ENCODE measurements around the gene ARSJ.
A peak's percentile ranks its signal among the peaks of the same experiment; 100 is the strongest.

The ARSJ gene

DNA sequence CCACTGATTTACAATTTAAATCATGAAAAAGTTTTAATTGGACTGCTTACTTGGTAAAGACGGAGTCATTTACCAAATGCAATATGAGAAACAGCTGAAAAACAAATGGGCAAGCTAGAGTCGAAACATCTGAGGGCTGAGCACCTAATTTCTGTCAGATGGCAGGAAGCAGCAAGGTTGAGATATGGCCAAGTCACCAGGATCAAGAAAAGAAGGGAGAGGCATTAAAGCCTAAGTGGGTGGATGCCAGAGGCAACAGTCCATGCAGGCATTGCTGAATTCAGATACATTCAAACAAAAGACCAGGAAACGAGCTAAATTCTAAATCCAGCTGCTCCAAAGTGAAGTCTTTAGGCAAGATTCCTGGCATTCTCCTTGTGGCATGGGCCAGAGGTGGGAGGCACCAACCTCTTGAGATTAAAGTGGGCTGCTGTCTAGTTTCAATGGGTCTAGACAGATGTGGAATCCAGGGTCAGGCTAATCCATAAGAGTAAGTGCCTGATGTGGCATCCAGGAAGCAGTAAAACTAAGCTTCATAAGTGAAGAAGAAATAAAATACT lies 8.0 kb upstream of the ARSJ start:
- DNase-seq (ENCODE audit: low read depth) = no peak

DNA sequence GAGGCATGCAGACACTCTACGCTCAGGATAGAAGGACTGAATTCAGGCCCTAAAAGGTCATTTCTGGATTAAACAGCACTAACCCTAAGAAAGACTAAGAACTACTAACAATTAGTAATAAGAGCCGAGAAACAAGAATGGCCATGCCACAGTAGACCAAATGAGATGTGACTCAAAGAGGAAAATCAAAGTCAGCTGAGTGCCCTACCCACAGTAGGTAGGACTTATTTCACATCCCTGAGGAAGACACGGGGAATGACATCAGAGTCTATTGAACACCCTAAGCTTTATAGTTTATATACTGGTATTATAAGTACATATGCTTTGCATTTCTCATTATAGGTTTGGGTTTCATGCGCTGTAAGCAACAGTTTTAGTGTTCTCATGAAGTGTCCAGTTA lies 2.7 kb upstream of the ARSJ start:
- no peak for DNase-seq (ENCODE audit: low read depth)

DNA sequence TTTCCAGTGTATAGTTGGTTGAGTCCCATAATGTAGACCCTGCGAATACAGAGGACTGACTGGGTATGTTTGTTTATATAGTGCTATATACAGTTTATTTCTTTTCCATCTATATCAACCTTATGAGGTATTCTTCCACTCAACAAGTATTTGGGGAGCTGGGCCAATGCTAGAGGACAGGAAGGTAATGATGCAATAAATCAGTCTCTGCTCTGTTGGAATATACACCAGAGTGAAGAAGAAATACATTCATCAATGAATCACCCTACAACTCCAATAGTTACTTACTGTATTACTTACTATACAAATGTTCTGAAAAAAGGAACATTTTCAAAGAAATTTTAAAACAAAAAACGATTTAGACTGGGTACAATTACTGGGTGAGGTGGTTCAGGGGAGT lies 2.1 kb upstream of the ARSJ start:
- peak; percentile 53 for DNase-seq (ENCODE audit: low read depth)

DNA sequence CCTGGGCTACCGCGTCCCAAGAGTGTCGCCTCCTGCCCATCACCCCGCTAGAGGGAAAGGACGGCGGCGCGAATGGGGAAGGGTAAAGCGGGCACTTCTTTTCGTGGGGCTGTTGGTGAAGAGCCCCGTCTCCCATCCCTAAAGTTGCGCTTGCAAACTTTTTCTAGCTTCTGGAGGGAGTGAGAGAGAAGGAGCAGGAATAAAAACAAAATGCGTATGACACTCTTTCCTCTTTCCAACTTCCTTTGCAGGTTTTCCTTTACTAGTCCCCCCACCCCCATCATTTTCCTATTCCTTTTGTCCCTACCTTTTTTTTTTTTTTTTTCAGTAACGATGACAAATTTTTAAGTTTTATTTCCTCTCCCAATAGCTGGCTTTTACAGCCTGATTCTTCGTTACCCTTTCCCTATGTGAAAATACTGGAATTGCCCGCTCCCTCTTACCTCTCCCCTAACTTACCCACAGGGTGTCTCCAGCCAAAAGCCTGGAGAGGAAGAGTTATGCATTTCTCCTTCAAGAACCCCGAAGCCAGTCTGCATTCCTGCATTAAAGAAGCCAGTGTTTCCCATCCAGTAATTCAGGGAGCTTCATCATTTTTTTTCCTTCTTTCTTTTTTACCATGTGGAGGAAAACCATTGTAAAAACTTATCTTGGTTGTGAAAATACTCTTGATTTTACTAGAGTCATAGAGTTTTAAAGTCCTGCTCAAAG lies 613 bp upstream of the ARSJ start:
- peak; percentile 44 for DNase-seq (ENCODE audit: low read depth)

DNA sequence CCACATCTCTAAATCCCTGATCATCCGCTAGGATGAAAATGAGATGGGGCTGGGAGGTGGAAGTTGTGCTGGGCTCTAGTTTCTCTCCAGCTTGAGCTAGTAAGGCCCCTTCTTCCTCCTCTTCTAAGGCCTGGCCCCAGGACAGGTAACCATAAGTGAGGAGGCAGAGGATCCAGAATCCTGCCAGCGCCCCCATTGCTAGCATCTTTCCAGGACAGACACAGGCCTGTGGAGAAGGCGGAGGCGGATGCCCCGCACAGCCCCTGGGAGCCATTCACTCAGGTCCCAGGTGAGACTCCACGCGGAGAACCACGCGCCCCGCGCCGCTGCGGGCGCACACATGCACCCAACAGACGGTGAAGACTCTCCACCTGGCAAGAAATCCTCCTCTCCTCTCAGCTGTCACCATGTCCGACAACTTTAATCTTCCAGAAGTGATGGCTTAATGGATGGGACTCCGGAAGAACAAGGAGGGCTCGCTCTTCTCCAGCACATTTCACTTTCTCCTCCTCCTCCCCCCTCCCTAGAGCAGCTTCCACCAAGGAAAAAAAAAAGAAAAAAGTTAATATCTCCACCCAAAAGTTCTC lies 793 bp downstream of the ARSJ start:
- peak; percentile 50 for DNase-seq (ENCODE audit: low read depth)

DNA sequence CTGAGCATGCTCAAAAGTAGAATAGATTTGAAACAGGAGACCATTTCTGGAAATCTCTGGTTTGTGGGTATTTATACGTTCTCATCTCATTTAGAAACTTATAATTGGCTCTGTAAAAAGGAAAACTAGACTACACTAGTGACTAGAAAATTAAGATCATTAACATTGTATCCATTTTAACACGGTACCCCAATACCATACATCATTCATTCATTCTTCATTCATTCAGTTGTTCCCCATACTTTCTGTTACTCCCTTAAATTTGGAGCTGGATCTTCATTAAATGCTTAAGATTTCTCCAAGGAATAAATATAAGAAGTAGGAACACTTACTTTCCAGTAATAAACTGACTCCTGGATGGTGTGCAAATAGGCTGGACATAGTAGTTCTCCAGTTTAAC lies 1.3 kb downstream of the ARSJ start:
- no peak for DNase-seq (ENCODE audit: low read depth)

DNA sequence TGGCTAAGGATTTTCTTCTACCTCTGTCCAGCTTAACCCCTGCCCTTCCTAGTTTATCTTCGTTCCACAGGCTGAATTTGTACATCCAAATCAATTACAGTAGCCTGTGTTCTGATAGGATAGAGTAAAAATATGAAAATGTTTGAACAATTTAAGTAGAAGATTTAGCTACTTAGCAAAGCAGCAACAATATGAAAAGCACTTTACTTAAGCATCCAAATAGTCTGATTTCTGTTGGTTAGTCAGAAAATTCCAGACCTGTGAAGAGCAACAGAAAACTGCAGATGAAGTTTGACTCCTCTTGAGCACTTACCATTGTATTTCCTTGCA lies 2.0 kb downstream of the ARSJ start:
- peak; percentile 36 for DNase-seq (ENCODE audit: low read depth)

DNA sequence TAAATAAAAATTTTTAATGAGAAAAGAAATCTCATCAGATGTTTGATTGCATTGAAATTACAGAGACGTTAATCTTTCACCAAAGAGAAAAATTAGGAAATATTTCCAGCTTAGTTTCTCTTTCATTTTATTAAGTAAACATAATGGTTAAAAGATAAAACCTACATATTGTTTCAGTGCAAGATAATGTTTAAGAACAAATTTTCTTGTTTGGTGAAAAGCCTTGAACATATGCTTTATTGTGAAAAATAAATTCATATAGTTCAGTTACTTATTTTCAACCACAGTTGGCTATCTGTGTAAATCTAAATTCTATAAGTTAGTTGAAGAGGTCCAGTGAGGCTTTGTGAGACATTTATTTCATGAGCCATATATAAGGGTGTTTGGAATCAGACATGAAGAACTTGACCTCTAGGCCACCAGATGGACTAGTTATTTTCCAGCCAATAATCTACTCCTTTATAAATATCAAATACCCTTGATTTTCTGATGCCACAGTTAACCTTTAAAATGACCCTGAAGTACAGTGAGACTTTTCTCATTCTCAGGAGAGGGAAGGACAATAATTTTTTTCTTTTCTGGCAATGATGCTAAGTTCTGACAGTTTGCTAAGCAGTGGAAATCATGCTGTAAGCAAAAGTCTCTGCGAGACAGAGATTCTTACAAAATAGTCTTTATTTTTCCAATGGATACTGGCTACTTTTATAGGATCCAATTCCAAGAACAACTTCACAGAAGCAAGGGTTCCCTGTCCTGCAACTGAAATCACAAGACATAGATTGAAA lies 2.5 kb downstream of the ARSJ start:
- peak; percentile 28 for DNase-seq (ENCODE audit: low read depth)

DNA sequence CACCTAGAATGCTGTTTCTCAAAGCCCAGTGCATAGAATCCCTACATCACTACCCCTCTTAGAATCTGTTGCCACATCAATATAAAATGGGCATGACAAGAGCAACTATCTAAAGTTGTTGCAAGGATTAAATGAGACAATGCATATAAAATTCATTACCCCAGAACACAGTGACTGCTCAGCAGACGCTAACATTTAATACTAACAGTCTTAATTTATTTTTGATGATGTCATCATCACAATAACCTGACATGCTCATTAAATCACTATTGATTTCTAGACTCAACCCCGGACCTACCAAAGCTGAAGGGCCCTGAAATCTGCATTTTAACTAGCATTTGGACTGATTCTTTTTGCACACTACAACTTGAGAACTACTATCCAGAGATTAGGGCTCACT lies 3.9 kb downstream of the ARSJ start:
- DNase-seq (ENCODE audit: low read depth) = peak; percentile 20

DNA sequence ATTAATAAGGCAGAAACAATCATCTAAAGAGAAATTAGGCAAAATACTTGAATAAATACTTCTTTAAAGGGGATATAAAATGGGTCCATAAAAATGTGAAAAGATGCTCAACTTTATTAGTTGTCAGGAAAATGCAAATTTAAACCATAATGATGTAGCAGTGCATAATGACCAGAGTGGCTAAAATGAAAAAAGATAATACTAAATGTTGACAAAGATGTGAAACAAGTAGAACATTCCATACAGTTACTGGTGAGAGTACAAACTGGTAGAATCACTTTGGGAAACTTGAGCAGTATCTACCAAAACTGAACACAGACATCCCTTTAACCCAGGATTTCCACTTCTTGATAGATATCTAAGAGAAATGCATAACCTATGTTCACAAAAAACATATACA lies 5.0 kb downstream of the ARSJ start:
- DNase-seq (ENCODE audit: low read depth) = no peak

DNA sequence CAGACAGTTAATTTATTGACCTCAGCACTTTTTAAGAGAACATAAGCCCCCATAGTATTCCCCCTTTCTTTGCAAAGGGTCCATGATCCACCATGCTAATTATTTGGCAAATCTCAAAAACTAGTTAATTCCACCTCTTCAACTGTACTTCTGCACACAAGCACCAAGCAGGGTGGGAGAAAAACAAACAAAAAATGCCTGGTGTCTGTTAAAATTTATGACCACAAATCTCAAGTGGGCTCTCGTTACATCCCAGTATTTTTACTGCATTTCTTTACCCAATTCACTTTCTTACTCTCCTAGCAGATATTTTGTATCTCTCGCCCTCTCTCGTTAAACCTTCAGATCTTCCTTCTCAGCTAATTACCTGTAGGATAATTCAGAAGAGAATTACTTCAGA lies 6.1 kb downstream of the ARSJ start:
- DNase-seq (ENCODE audit: low read depth) = no peak

DNA sequence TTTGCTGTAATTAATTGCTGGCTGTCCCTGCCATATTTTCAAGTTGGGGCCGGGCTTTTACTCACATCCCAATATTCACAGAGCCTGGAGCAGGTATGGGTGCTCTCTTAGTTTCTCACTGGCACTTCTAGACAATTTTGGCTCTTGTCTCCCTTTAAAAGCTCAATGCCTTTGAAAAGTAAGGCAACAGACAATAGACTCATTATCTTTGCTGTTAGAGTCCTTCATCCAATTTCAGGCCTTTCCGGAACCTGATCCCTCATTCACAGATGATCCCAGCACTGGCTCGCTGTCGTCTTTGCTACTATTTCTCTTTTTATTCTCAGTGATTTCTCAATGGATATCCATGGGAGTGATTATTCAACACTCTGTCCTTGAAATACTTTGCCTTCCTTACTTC lies 6.7 kb downstream of the ARSJ start:
- DNase-seq (ENCODE audit: low read depth) = no peak

DNA sequence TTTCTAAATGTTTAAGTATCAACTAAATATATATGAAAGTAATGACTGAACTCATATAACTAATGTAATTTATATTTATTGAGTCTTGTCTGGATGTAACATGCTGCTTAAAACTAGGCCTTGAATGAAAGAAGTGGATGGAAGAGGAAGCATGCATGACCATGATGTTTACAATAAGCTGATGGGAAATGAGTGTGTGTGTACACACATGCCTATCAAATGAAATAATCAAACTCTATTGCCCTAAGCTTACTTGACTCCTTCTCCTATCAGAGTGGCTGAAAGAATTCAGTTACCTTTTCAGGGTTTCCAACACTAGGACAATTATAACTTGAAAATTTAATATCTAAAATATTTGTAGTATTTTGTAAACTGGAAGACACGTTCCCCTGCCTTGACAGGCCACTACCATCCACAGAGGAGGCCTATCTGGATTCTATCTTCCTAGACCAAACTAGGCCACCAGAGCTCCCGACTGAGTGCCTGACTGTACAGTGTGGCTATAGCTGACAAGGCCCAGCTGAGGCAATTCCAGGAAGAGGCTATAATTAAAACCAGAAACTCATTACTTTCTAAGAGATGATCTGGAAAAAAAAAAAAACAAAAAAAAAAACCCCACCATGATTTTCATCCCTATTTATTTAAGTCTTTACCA lies 7.6 kb downstream of the ARSJ start:
- DNase-seq (ENCODE audit: low read depth) = peak; percentile 76

DNA sequence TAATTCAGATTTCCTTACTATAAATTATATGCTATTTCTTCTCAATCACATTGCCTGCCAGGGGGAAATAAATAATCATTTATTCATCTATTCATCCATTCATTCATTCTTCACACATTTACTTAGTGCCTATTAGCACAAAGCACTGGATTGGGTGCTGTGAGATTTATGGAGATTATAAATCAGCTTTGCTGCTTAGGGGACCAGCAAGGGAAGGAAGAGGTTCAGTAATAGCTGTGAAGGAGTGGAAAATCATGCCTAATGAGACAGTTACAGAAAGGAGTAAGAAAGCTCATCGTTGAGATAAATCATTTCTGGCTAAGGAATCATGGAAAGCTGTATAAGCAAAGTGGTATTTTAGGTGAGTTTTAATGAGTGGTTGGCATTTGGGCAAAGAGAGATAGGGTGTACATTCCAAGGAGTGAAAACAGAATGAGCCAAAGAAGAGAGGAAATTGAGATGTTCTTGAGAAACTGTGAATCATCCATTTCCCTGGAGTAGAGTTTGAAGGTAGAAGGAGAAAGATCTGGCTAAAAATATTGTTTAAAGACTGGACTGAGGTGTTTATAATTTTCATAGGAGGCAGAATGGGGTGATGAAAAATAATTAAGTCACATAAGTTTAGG lies 9.6 kb downstream of the ARSJ start:
- peak; percentile 38 for DNase-seq (ENCODE audit: low read depth)

DNA sequence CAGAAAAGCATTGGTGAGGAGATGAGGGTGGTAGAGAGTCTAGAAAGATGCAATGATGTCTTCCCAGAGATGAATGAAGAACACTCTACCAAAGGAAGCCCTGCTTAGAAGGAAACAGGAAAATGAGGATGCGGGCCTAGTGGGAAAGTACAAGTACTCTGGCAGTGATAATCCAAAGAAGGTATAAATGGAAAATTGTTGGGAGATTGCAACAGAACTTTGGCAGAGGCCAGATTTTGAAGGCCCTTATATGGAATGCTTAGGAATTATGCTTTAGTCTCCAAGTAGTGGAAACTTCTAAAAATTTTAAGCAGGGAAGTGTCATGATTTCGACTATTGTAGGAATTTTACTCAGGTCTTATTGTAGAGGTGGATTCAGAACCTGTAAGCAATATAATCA lies 11.0 kb downstream of the ARSJ start:
- DNase-seq (ENCODE audit: low read depth) = no peak

DNA sequence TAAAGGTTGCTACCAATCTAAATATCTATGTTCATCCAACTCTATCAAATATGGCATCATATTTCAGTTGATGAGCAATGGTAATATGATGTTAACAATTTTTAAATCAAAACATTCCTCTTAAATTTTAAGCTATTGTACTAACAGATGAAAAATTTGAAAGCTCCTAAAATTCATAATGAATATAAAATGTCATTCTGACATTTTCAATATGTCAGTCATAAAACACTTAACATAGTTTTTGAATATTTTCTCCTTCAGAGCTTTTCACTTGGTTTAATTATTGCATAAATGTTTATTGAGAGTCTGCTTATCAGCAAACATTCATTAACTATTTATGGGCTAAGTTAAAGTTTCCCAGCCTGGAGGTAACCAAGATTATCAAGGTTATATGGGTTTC lies 11.8 kb downstream of the ARSJ start:
- no peak for DNase-seq (ENCODE audit: low read depth)

DNA sequence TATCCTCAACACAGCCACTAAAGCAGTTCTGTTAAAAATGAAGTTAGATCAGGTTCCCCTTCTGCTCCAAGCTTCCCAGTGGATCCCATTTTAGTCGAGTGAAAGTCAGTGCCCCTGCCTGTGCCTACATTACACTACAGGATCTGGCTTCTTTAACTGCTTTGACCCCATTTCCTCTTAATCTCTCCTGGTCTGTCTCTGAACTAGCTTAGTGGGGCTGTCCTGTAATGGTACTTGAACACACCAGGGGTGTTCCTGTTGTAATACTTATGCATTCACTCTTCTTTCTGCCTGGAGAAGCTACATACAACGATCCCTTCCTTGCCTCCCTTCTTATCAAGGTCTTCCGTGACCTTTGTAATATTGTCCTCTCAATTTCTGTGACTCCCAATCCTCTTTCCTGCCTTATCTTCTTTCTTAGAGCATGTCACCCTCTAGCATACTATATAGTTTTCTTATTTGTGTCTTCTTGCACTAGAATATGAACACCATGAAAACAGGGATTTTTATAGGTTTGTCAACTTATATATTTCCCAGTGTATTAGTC lies 16.7 kb downstream of the ARSJ start:
- no peak for DNase-seq (ENCODE audit: low read depth)

DNA sequence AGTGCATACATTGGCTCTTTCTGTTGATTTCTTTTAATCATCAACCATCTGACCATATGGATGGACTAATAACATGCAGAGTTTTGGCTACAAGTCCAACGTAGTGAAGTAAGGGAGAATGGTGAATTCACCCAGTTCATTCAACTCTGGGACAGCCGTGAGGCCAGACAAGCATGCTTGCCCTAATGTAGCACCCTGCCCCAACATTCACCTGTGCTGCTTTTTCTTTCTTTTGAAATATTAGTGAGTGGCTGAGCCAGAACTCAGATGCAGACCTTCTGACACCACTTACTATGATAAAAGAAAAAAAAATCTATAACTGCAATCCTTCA lies 17.5 kb downstream of the ARSJ start:
- DNase-seq (ENCODE audit: low read depth) = no peak

DNA sequence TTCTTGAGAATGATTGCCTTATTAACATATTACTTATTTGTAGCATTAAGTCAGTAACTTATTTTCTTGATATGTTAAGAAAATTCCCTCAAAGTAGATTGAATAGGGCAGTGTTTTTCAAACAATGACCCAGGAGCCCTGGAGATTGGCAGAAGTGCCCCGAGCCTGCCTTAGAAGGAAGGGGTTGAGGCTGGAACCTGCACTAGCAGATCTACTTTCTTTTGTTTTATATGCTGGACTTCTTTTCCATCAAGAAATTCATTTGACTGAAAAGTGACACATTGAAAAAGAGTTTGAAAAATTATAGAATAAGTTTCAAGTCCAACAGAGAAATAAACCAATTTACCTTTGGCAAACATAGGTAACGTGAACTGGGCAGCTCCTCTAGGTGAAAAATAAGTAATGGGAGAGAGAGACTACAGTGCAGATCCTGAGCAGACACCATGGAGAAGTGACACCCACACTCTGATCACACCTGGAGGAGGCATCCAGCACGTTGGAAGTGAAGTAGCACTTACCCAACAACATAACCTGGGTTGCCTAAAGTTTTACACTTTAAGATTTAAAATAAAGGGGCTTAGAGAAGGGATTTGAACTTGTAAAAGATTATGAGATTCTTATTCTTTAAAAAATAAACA lies 18.6 kb downstream of the ARSJ start:
- no peak for DNase-seq (ENCODE audit: low read depth)

DNA sequence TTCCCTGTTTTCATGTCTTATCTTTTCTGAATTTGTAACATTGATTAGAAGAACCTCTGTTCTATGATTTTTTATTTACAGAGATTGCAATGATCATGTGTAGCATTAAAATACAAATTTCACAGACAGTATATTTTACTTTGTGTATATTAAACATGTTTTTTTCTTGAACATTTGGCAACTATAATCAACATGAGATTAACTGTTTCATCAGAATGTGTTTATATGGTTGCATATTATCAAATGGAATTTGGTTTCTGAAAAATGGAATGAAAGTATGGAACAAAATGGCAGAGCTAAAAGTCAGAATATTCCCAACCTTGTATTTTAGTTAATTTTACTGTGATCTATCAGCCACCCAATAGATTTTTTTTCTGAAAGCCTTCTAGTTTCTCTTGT lies 19.9 kb downstream of the ARSJ start:
- peak; percentile 26 for DNase-seq (ENCODE audit: low read depth)

DNA sequence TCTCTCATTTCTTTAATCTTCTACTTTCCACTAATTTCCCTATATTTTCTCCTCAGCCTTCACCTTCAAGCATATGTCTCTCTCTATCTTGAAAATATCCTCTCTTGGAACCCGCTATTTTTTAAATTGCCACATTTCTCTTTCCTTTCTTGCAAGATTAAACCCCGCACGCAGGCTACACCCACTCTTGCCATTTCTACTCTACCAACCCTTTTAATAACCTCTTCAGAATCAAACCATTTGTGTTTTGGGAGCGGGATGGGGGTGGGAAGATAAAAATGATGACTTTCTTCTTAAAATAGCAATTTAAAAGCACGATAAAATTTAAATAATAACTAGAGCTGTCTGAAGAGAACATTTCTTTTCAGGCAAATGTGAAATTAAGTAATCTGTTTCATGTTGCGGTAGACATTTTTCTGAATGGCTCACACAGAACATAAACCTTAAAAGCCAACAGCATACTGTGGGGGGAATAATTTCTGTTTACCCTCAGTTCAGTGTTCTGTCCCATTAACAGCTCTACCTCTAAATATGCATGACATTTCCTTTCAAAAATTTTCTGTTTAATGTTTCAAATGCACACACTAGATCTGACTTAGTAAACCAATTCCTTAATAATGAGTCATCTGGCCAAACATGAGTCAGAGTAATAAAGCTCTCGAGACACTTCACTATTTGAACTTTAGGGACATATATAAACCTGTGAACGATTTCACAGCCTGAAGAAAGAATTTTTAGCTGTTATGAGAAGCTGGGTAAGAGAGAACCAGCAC lies 20.5 kb downstream of the ARSJ start:
- DNase-seq (ENCODE audit: low read depth) = peak; percentile 97

Data from ELR (cell line).